Measurements from ENCODE around the gene ADGRL3. TPM values are rescaled to one million over a fixed set of nuclear protein-coding genes. Genes with fewer than 3 reads are reported as not detected.

The ADGRL3 gene
- total RNA-seq, 2 experiments from 2014 or later = not detected

GRCh38 chr4:61580721-61581377 lies 380.7 kb downstream of the ADGRL3 start:
- ChIA-PET CTCF (ENCODE audit: unreplicated experiment) (no interaction called here), POLR2A (no interaction called here)
- H3K79me2 ChIP-seq (ENCODE audit: insufficient read depth, low read depth, low read length) = no peaks in the 10 kb centered on the region
- no peak overlapping the region for H3K4me2 ChIP-seq (ENCODE audit: low read length)
- H3K4me3 ChIP-seq (ENCODE audit: low read depth, low read length, poor library complexity, severe bottlenecking) = no peak overlapping the region
- no peaks in the 10 kb centered on the region for H3K9me3 ChIP-seq (ENCODE audit: low read length)
- H3K27ac ChIP-seq (ENCODE audit: low read depth, low read length, poor library complexity, severe bottlenecking) = no peak overlapping the region
- BruUV-seq (replicated peaks) = no TSS peak
- no peaks in the 10 kb centered on the region for H4K20me1 ChIP-seq (ENCODE audit: insufficient read depth, low read length)
- H3K4me1 ChIP-seq (ENCODE audit: insufficient read depth, low read length, poor library complexity, severe bottlenecking) = no peaks in the 10 kb centered on the region
- no peak for TF ChIP-seq EZH2phosphoT487 (IDR thresholded peaks at IDR 0.05; ENCODE audit: borderline replicate concordance, low read depth, low read length)
- no peak overlapping the region for H2AFZ ChIP-seq (ENCODE audit: low read length)
- H3K9me2 ChIP-seq (ENCODE audit: insufficient read depth, low read length) = no peaks in the 10 kb centered on the region
- DNase-seq (ENCODE audit: low spot score) = no peak
- intact Hi-C loops (cut with micrococcal nuclease; ENCODE audit: unreplicated experiment) = no loop called here
- no peaks in the 10 kb centered on the region for H3K36me3 ChIP-seq (ENCODE audit: insufficient read depth, low read length)

GRCh38 chr4:61583696-61584095 lies 383.6 kb downstream of the ADGRL3 start:
- TF ChIP-seq EZH2phosphoT487 (IDR thresholded peaks at IDR 0.05; ENCODE audit: borderline replicate concordance, low read depth, low read length) (no peak), CTCF (conservative IDR thresholded peaks at IDR 0.05; ENCODE audit: low read length) (no peak)
- H3K27ac ChIP-seq (ENCODE audit: low read depth, low read length, poor library complexity, severe bottlenecking) = no peak overlapping the region
- ChIA-PET CTCF (ENCODE audit: unreplicated experiment) (no interaction called here), POLR2A (interaction anchor here (0.7 kb wide), 1 partner anchor 238 kb away, joined by 3 read pairs; no protein-coding TSS in a partner anchor)
- no peak overlapping the region for H3K4me2 ChIP-seq (ENCODE audit: low read length)
- intact Hi-C loops (cut with micrococcal nuclease; ENCODE audit: unreplicated experiment) = no loop called here
- BruUV-seq (replicated peaks) = no TSS peak
- no peak overlapping the region for H3K4me3 ChIP-seq (ENCODE audit: low read depth, low read length, poor library complexity, severe bottlenecking)
- H2AFZ ChIP-seq (ENCODE audit: low read length) = no peak overlapping the region
- H3K79me2 ChIP-seq (ENCODE audit: insufficient read depth, low read depth, low read length) = no peaks in the 10 kb centered on the region
- H3K9me3 ChIP-seq (ENCODE audit: low read length) = no peaks in the 10 kb centered on the region
- no peaks in the 10 kb centered on the region for H3K4me1 ChIP-seq (ENCODE audit: insufficient read depth, low read length, poor library complexity, severe bottlenecking)
- no peak for DNase-seq (ENCODE audit: low spot score)
- no peaks in the 10 kb centered on the region for H3K9me2 ChIP-seq (ENCODE audit: insufficient read depth, low read length)
- no peaks in the 10 kb centered on the region for H3K36me3 ChIP-seq (ENCODE audit: insufficient read depth, low read length)
- H4K20me1 ChIP-seq (ENCODE audit: insufficient read depth, low read length) = no peaks in the 10 kb centered on the region

- H3K9me3 ChIP-seq (ENCODE audit: low read length) = no peaks in the 10 kb centered on the region
- H2AFZ ChIP-seq (ENCODE audit: low read length) = no peak overlapping the region
- H3K36me3 ChIP-seq (ENCODE audit: insufficient read depth, low read length) = no peaks in the 10 kb centered on the region
- no peak overlapping the region for H3K27ac ChIP-seq (ENCODE audit: low read depth, low read length, poor library complexity, severe bottlenecking)
- H3K4me1 ChIP-seq (ENCODE audit: insufficient read depth, low read length, poor library complexity, severe bottlenecking) = no peaks in the 10 kb centered on the region
- H3K4me3 ChIP-seq (ENCODE audit: low read depth, low read length, poor library complexity, severe bottlenecking) = no peak overlapping the region
- H4K20me1 ChIP-seq (ENCODE audit: insufficient read depth, low read length) = no peaks in the 10 kb centered on the region
- no peaks in the 10 kb centered on the region for H3K9me2 ChIP-seq (ENCODE audit: insufficient read depth, low read length)
- TF ChIP-seq CTCF (conservative IDR thresholded peaks at IDR 0.05; ENCODE audit: low read length) (no peak), EZH2phosphoT487 (IDR thresholded peaks at IDR 0.05; ENCODE audit: borderline replicate concordance, low read depth, low read length) (no peak)
- H3K4me2 ChIP-seq (ENCODE audit: low read length) = no peak overlapping the region
- BruUV-seq (replicated peaks) = no TSS peak
- intact Hi-C loops (cut with micrococcal nuclease; ENCODE audit: unreplicated experiment) = no loop called here
- no peak for DNase-seq (ENCODE audit: low spot score)
- no peaks in the 10 kb centered on the region for H3K79me2 ChIP-seq (ENCODE audit: insufficient read depth, low read depth, low read length)
- ChIA-PET POLR2A (no interaction called here), CTCF (ENCODE audit: unreplicated experiment) (no interaction called here)
These were observed 388.7 kb downstream of the ADGRL3 start for GRCh38 chr4:61588621-61589402.

Data from OCI-LY7 (cell line).